Activated CD8-positive, alpha-beta memory T cell treated with anti-CD3 and anti-CD28 coated beads, Interleukin-2, amount 10 ng/mL, durations not matched to agents 7 days and 5 days (primary cell): ENCODE measurements around the gene BAZ1B. TPM values are rescaled to one million over a fixed set of nuclear protein-coding genes. Genes with fewer than 3 reads are reported as not detected.
"Not testable (repeated sequence)": the region's sequence is repeated elsewhere in the genome, so short reads cannot be mapped to it uniquely, and the experiment has no call there.

ENCODE experiments used
- ATAC-seq: fragments of 150-1000 bp; cut with Tn5 transposase; one replicate; pipeline ENCODE4 v1.10.0; 2021; ENCODE audit warnings: moderate library complexity
- CTCF ChIA-PET: fragments of 350-600 bp; sonication (Branson Sonifier 250); formaldehyde crosslinking; loops from one replicate; lab custom pipeline; 2021; ENCODE audit warnings: antibody characterized with exemption; lab: Charles Lee
- DNase-seq: peaks from one replicate; pipeline ENCODE4 v3.0.0-alpha.2; 2020
- H3K27ac Mint-ChIP-seq: one replicate; pipeline ENCODE4 v1.8.0; 2021; ENCODE audit warnings: mild to moderate bottlenecking, mixed read lengths
- H3K27me3 Mint-ChIP-seq: one replicate; pipeline ENCODE4 v1.8.0; 2021; ENCODE audit warnings: mixed read lengths
- H3K36me3 Mint-ChIP-seq: one replicate; pipeline ENCODE4 v1.8.0; 2021; ENCODE audit warnings: mild to moderate bottlenecking, mixed read lengths
- H3K4me1 Mint-ChIP-seq: one replicate; pipeline ENCODE4 v1.8.0; 2021; ENCODE audit warnings: mixed read lengths
- H3K4me3 Mint-ChIP-seq: one replicate; pipeline ENCODE4 v1.8.0; 2021; ENCODE audit warnings: mild to moderate bottlenecking, moderate library complexity, mixed read lengths
- H3K9me3 Mint-ChIP-seq: one replicate; pipeline ENCODE4 v1.8.0; 2022; ENCODE audit warnings: low read depth, mixed read lengths
- total RNA-seq, 2 experiments: library from RNA; stranded (reverse); gene quantifications; one replicate each; pipeline ENCODE4 v1.2.3, GENCODE V29; 2021

The BAZ1B gene
- total RNA-seq, 2 experiments from 2014 or later, result 112 to 129 TPM

DNA sequence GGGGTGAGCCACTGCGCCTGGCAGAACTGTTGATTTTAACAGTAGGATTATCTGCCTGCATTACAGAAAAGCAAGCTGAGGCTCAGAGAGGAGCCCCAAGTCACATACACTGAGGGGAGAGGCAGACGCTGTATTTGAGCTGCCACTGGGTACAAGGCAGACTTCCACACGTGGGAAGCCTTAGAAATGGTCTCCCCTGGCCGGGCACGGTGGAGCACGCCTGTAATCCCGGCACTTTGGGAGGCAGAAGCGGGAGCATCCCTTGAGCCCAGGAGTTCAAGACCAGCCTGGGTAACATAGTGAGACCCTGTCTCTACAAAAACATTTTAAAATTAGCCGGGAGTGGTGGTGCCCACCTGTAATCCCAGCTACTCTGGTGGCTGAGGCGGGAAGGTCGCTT, 89.4 kb downstream of the BAZ1B start:
- Mint-ChIP-seq H3K27ac (no peak overlapping the region), H3K4me1 (peaks cover 2% of the 10 kb centered on the region), H3K27me3 (peaks cover 6% of the 10 kb centered on the region), H3K36me3 (no peaks in the 10 kb centered on the region), H3K4me3 (peak overlapping the region; percentile 21), H3K9me3 (no peaks in the 10 kb centered on the region)
- DNase-seq (no peak), ATAC-seq (no peak)
- CTCF ChIA-PET, result interaction anchor here (0.7 to 0.9 kb wide), 2 partner anchors 10 to 39 kb away, joined by 3 to 4 read pairs; no protein-coding TSS in a partner anchor

DNA sequence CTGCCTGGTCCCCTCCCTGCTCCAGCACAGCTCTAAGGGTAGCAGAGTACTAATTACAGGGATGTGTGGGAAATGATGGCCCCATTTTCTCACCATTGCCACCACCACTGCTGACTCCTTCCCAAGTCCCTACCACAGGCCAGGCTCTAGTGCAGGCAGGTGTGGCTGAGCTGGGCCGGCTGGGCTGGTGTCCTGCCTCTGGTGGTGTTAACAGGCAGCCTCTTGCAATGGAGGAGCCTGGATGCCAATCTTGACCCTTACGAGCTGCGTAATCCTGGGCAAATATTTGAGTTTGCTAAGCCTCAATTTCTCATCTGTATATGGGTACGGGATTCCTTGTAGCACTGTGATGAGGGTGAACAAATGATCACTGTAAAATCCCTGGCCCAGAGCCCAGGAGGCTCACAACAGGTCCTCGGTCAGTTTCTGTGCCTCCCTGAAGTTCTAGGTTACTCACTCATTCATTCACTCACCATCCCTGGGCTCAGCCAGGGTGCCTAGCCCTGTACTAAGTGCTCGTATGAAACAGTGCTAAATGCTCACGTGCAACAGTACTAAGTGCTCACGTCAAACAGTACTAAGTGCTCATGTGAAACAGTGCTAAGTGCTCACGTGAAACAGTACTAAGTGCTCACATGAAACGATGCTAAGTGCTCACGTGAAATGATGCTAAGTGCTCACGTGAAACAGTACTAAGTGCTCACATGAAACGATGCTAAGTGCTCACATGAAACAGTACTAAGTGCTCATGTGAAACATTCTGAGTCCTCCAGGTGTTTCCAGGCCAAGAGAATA, 90.9 kb downstream of the BAZ1B start:
- Mint-ChIP-seq H3K9me3 (no peaks in the 10 kb centered on the region), H3K4me1 (peaks cover 2% of the 10 kb centered on the region), H3K4me3 (no peak overlapping the region), H3K36me3 (no peaks in the 10 kb centered on the region), H3K27me3 (peaks cover 6% of the 10 kb centered on the region), H3K27ac (no peak overlapping the region)
- CTCF ChIA-PET, result no interaction called here
- DNase-seq (no peak), ATAC-seq (no peak)

DNA sequence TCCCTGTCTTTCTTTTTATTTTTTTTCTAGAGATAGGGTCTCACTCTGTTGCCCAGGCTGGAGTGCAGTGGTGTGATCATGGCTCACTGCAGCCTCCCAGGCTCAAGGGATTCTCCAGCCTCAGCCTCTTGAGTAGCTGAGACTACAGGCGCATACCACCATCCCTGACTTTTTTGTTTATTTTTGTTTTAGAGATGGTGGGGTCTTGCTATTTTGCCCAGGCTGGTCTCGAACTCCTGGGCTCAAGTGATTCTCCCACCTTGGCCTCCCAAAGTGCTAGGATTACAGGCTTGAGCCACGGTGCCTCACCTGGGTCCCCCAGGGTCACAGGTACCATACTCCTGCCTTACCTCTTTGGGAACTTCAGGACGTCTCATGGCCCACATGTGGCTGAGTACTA, 91.6 kb downstream of the BAZ1B start:
- H3K4me3 Mint-ChIP-seq, CTCF ChIA-PET, ATAC-seq, H3K4me1 Mint-ChIP-seq, H3K9me3 Mint-ChIP-seq, H3K36me3 Mint-ChIP-seq, H3K27ac Mint-ChIP-seq, DNase-seq, H3K27me3 Mint-ChIP-seq: not testable (repeated sequence)

DNA sequence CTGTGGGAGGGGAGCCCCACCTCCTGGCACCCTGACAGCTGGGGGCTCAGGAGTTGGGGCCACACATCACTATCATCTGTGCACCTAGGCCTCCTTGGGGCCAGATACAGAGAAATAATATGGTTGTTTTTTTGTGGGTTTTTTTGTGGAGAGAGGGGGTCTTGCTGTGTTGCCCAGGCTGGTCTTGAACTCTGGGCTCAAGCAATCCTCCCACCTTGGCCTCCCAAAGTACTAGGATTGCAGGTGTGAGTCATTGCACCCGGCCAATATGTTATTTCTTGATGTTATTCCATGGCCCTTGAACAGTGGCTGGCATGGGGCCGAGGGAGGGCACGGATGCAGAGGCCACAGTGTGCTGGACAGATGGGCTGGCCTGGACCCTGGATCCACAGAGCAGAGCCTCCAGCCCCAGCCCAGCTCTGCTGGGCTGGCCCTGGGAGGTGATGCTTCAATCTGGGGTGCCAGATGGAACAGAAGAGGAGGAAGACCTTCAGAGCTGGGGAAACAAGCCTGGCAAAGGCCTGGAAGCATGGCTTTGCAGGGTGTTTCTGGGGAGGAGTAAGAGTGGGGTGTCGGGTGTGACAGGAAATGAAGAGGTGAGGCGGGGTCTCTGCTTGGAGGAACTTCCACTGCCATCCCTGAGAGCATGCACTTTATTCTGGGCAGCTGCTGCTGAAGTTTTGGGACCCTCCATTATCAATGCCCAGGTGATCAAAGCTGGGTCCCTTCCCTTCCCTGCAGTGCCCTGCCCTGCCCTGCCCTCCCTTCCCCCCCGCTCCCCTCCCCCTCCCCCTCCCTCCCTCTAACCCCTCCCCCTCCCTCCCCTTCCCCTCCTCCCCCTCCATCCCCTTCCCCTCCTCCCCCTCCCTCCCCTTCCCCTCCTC, 92.2 kb downstream of the BAZ1B start:
- no peak overlapping the region for H3K4me3 Mint-ChIP-seq
- no peak overlapping the region for H3K27ac Mint-ChIP-seq
- H3K36me3 Mint-ChIP-seq, result no peaks in the 10 kb centered on the region
- peaks cover 2% of the 10 kb centered on the region for H3K4me1 Mint-ChIP-seq
- ATAC-seq (no peak), DNase-seq (no peak)
- H3K27me3 Mint-ChIP-seq, result peaks cover 7% of the 10 kb centered on the region
- CTCF ChIA-PET, result no interaction called here
- H3K9me3 Mint-ChIP-seq, result no peaks in the 10 kb centered on the region

DNA sequence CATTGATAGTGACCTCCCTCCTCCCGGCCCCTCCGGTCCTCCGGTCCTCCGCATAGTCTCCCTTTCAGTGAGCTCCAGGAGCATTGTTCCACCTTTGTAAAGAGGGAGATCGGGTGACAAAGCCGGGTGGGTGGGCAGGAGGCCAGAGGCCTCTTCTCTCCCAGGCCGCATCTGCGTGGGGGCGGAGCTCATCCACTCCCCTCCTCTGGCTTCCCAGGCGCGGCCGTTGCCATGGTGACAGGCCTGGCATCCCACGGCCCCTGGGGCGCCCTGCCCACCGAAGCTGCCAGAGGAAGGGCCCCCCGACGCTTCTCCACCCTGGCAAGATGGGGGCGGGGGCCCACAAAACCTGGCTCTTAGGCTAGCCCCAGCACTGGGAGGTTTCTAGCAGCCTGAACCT, 92.9 kb downstream of the BAZ1B start:
- H3K4me3 Mint-ChIP-seq, result no peak overlapping the region
- H3K4me1 Mint-ChIP-seq, result peaks cover 1% of the 10 kb centered on the region
- no peaks in the 10 kb centered on the region for H3K9me3 Mint-ChIP-seq
- CTCF ChIA-PET, result no interaction called here
- no peak overlapping the region for H3K27ac Mint-ChIP-seq
- DNase-seq, result no peak
- H3K36me3 Mint-ChIP-seq, result no peaks in the 10 kb centered on the region
- H3K27me3 Mint-ChIP-seq, result peaks cover 7% of the 10 kb centered on the region
- no peak for ATAC-seq

DNA sequence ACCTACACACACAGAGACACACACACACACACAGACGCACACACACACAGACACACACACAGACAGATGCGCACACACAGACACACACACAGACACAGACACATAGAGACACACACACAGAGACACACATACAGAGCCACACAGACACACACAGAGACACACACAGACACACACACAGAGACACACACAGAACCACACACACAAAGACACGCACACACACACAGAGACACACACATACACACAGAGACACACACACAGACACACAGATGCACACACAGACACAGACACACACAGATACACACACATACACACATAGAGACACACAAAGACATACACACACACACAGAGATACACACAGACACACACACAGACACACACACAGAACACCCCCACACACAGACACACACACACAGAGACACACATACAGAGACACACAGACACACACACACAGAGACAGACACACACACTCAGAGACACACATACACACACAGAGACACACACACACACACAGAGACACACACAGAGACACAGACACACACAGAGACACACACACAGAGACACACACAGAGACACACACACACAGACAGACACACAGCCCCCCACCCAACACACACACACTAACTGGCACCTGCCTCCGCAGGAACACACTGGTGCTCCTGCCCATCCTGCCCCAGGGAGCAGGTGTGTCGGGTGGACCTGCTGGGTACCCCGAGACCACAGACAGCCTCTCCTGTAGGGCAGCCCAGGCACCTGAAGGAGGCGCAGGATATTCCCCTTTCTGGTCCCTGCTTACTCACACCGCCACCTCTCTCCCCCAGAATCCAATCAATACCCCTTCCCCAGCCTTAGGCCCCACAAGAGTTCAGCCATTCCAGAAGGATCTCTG, 93.9 kb downstream of the BAZ1B start:
- Mint-ChIP-seq H3K4me3 (no peak overlapping the region), H3K36me3 (no peaks in the 10 kb centered on the region), H3K9me3 (no peaks in the 10 kb centered on the region), H3K27me3 (peaks cover 7% of the 10 kb centered on the region), H3K27ac (no peak overlapping the region), H3K4me1 (no peaks in the 10 kb centered on the region)
- ATAC-seq, result no peak
- DNase-seq, result no peak
- CTCF ChIA-PET, result interaction anchor here (0.8 kb wide), 1 partner anchor 179 kb away, joined by 3 read pairs; no protein-coding TSS in a partner anchor

DNA sequence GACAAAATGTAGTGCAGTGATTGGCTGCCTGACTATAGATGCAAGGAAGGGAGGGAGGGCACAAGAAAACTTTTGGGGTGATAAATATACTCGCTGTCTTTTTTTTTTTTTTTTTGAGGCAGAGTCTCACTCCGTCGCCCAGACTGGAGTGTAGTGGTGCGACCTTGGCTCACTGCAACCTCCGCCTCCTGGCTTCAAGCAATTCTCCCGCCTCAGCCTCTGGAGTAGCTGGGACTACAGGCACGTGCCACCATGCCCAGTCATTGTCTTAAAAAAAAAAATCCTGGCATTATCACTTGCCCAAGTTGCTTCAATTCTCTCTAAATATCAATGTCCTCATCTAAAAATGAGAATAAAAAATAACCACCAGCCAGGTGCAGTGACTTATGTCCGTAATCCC, 96.1 kb downstream of the BAZ1B start:
- CTCF ChIA-PET, result no interaction called here
- Mint-ChIP-seq H3K9me3 (no peaks in the 10 kb centered on the region), H3K36me3 (no peaks in the 10 kb centered on the region)

DNA sequence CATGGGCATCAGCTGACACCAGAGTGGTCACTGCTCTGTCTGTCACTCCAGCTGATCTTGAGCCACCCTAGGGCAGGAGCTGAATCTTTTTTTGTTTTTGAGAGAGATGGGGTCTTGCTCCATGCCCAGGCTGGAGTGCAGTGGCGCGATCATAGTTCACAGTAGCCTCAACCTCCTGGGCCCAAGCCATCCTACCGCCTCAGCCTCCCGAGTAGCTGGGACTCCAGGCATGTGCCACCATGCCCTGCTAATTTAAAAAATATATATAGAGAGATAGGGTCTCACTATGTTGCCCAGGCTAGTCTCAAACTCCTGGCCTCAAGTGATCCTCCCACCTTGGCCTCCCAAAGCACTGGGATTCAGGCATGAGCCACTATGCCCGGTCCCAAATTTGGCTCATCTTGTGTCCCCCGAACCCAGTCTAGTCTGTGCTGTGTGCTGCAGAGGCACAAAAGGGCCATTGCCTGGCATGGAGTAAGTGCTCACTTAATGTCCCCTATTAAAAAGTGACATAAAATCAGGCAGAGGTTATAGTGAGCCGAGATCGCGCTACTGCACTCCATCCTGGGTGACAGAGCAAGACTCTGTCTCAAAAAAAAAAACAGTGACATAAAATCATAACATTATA, 96.6 kb downstream of the BAZ1B start:
- Mint-ChIP-seq H3K4me3 (no peak overlapping the region), H3K4me1 (no peaks in the 10 kb centered on the region), H3K36me3 (no peaks in the 10 kb centered on the region), H3K27ac (no peak overlapping the region), H3K9me3 (no peaks in the 10 kb centered on the region), H3K27me3 (peaks cover 7% of the 10 kb centered on the region)
- CTCF ChIA-PET, result no interaction called here
- ATAC-seq (no peak), DNase-seq (no peak)

More for the DNA sequence above, 96.1 kb downstream of the BAZ1B start:
- DNase-seq, result no peak
- H3K4me3 Mint-ChIP-seq, result no peak overlapping the region
- no peak for ATAC-seq
- H3K4me1 Mint-ChIP-seq, result no peaks in the 10 kb centered on the region
- peaks cover 7% of the 10 kb centered on the region for H3K27me3 Mint-ChIP-seq
- H3K27ac Mint-ChIP-seq, result no peak overlapping the region

DNA sequence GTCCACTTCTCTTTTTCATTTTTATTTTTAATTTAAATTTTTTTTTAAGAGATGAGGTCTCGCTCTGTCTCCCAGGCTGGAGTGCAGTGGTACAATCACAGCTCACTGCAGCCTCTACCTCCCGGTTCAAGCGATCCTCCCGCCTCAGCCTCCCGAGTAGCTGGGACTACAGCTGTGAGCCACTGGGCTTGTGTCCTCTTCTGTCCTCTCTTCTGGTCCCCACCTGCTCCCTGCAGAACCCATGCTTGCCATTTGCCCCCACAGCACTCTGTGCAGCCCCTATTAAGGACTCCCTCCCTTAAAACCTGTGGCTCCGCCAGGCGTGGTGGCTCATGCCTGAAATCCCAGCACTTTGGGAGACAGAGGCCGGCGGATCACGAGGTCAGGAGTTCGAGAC, 97.6 kb downstream of the BAZ1B start:
- no peak overlapping the region for H3K4me3 Mint-ChIP-seq
- ATAC-seq (no peak), DNase-seq (no peak)
- CTCF ChIA-PET, result no interaction called here
- H3K27me3 Mint-ChIP-seq, result peaks cover 7% of the 10 kb centered on the region
- no peaks in the 10 kb centered on the region for H3K4me1 Mint-ChIP-seq
- H3K27ac Mint-ChIP-seq, result no peak overlapping the region
- no peaks in the 10 kb centered on the region for H3K36me3 Mint-ChIP-seq
- no peaks in the 10 kb centered on the region for H3K9me3 Mint-ChIP-seq

DNA sequence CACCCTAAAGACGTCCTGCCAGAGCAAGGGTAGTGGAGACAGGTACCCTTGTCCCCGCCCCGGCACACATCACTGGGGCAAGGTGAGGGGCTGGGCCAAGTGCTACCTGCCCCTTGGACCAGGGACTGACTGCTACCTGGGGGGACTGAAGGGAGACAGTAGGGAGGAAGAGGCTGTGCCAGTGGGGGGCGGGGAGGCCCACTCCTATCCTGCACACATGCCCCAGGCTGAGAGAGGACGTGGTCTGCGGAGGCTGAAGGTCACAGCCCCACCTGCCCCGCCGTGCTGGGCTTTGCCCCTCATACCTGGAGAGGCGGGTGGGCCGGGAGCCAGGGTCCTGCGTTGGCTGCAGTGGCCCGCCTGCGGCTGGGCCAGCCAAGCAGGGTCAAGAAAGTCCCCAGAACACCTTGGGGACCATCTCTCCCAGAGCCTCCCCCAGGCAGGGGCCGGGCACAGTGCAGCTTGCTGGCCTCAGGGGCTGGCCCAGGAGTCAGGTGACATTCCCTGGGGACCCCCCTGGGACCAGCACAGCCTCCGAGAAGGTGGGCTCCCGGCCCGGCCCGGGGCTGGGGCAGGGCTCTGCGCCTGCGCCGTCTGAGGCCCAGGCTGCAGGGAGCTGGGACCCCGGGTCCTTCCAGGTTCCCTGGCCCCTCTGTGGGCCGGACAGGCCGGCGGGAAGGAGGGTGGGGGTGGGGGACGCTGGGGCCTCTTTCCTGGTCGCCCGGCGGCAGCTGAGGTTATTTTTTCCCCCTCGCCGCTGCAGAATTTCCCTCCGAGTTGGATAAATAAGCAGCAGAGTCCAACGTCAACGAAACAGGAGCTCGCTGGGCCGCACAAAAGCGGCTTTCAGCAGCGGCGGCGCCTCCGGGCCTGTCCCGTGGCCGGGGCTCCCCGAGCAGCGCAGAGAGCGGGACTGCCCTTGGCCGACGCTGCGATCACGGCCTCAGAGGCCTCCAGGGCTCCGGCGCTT, 98.3 kb downstream of the BAZ1B start:
- ATAC-seq (no peak), DNase-seq (no peak)
- Mint-ChIP-seq H3K27me3 (peaks cover 7% of the 10 kb centered on the region), H3K4me1 (no peaks in the 10 kb centered on the region), H3K9me3 (no peaks in the 10 kb centered on the region), H3K36me3 (no peaks in the 10 kb centered on the region), H3K27ac (no peak overlapping the region), H3K4me3 (no peak overlapping the region)
- CTCF ChIA-PET, result no interaction called here

DNA sequence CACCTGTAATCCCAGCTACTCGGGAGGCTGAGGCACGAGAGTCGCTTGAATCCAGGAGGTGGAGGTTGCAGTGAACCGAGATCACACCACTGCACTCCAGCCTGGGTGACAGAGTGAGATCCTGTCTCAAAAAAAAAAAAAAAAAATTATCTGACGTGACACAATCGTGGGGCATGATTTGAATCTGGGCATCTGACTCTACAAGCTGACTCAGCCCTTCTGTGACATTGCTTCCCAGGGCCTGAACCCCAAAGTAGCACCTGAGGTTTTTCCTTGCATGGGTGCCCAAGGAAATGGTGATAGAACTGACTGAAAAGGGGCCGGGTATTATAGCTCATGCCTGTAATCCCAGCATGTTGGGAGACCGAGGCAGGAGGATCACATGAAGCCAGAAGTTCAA, 101.5 kb downstream of the BAZ1B start:
- ATAC-seq, H3K27me3 Mint-ChIP-seq, H3K27ac Mint-ChIP-seq, DNase-seq, H3K36me3 Mint-ChIP-seq, H3K9me3 Mint-ChIP-seq, CTCF ChIA-PET, H3K4me3 Mint-ChIP-seq, H3K4me1 Mint-ChIP-seq: not testable (repeated sequence)

DNA sequence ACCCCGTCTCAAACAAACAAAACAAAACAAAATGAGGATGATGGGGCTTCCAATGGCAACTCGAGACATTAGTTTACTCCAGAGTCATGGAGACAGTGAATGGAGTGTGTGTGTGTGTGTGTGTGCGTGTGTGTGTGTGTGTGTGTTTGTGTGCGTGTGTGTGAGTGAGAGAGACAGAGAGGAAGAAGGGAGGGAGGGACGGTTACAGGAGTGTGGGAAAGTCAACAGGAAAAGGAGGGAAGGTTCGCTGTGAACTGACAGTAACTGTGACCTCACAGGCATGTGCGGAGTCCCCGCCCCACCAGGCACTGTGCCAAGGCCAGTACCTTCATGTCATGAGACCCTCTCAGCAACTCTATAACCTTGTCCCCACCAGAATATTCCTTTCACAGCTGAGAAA, 102.1 kb downstream of the BAZ1B start:
- H3K4me1 Mint-ChIP-seq, CTCF ChIA-PET, ATAC-seq, H3K27ac Mint-ChIP-seq, H3K27me3 Mint-ChIP-seq, H3K9me3 Mint-ChIP-seq, DNase-seq, H3K36me3 Mint-ChIP-seq, H3K4me3 Mint-ChIP-seq: not testable (repeated sequence)
